HepG2 (cell line): ENCODE measurements around the gene IGBP1. TPM values are rescaled to one million over a fixed set of nuclear protein-coding genes. Genes with fewer than 3 reads are reported as not detected.

Experiments used
- HDAC1 ChIP-seq: sonication (generic); formaldehyde crosslinking; IDR thresholded peaks from 2 replicates; pipeline ENCODE4 v1.5.1; 2020; ENCODE audit warnings: mild to moderate bottlenecking, missing genetic modification reagents
- HIVEP1 ChIP-seq: sonication (generic); formaldehyde crosslinking; IDR thresholded peaks from 2 replicates; pipeline ENCODE4 v1.4.0; 2020; ENCODE audit warnings: mild to moderate bottlenecking, missing genetic modification reagents
- HNRNPLL ChIP-seq: fragments of 200-400 bp; formaldehyde crosslinking; IDR thresholded peaks from 2 replicates; pipeline ENCODE4 v1.6.1; 2017; ENCODE audit warnings: mild to moderate bottlenecking, low read depth, low read length; ENCODE audit not compliant: poor library complexity, severe bottlenecking
- SUZ12 ChIP-seq: fragments of 150-350 bp; IDR thresholded peaks from 2 replicates; pipeline ENCODE4 v1.6.1; 2014; ENCODE audit warnings: low read depth, low read length
- ZNF143 ChIP-seq: sonication (generic); formaldehyde crosslinking; IDR thresholded peaks from 2 replicates; pipeline ENCODE4 v1.4.0; 2020; ENCODE audit warnings: missing genetic modification reagents
- ZNF274 ChIP-seq: sonication (generic); formaldehyde crosslinking; IDR thresholded peaks from 2 replicates; pipeline ENCODE4 v1.5.1; 2020; ENCODE audit warnings: mild to moderate bottlenecking, missing genetic modification reagents
- ZNF33B ChIP-seq: sonication (generic); formaldehyde crosslinking; IDR thresholded peaks from 2 replicates; pipeline ENCODE4 v1.5.1; 2020; ENCODE audit warnings: mild to moderate bottlenecking, missing genetic modification reagents
- ZNF7 ChIP-seq: IDR thresholded peaks from 2 replicates; pipeline ENCODE4 v1.6.1; 2016; ENCODE audit warnings: missing biosample characterization, missing genetic modification reagents
- polyA plus RNA-seq, 8 experiments: library from polyadenylated mRNA; depleted of rRNA in 3 of 8; stranded (reverse) in 7 of 8; unstranded in 1 of 8; fragments of >200 nt; fragmentation: Illumina TruSeq in 4 of 8; extraction: Trizol in 4 of 8; gene quantifications; 2 replicates each; pipeline versions ENCODE4 v1.2.1 to v1.2.3, GENCODE V29; 2011 to 2016; ENCODE audit warnings: low read depth in 4 of 8, missing spikeins in 1 of 8, mixed read lengths in 1 of 8; ENCODE audit not compliant: insufficient read depth in 1 of 8
- total RNA-seq, 5 experiments: library from RNA; depleted of rRNA; stranded (reverse); fragments of >200 nt; fragmentation: Illumina TruSeq; extraction: Trizol; gene quantifications; 2 replicates each; pipeline ENCODE4 v1.2.3, GENCODE V29; 2016; ENCODE audit warnings: low read depth in 1 of 5
- TF ChIP-seq, protein P1 (sequence below): sonication (generic); formaldehyde crosslinking; IDR thresholded peaks from 2 replicates; pipeline ENCODE4 v1.5.1; 2020; ENCODE audit warnings: mild to moderate bottlenecking, missing genetic modification reagents, moderate library complexity
- TF ChIP-seq, protein P2 (sequence below): sonication (generic); formaldehyde crosslinking; IDR thresholded peaks from 2 replicates; pipeline ENCODE4 v1.5.0; 2020; ENCODE audit warnings: missing genetic modification reagents, mild to moderate bottlenecking, borderline replicate concordance
- TF ChIP-seq, protein P3 (sequence below), 2 experiments: sonication (generic) in 1 of 2; formaldehyde crosslinking in 1 of 2; IDR thresholded peaks; 2 replicates each; pipeline versions ENCODE4 v1.6.1 to v1.9.0; 2014 to 2022; ENCODE audit warnings: antibody characterized with exemption in 1 of 2, borderline replicate concordance in 1 of 2, inconsistent platforms in 1 of 2, low read depth in 1 of 2, missing genetic modification reagents in 1 of 2
- TF ChIP-seq, protein P4 (sequence below): sonication (generic); formaldehyde crosslinking; IDR thresholded peaks from 2 replicates; pipeline ENCODE4 v1.8.0; 2022; ENCODE audit warnings: mild to moderate bottlenecking, missing genetic modification reagents; ENCODE audit not compliant: insufficient replicate concordance
- TF ChIP-seq, protein P5 (sequence below): sonication (generic); formaldehyde crosslinking; IDR thresholded peaks from 2 replicates; pipeline ENCODE4 v1.4.0; 2020; ENCODE audit warnings: missing genetic modification reagents

IGBP1 gene
- total and polyA plus RNA-seq, 2 of the 13 experiments (the other 11 are each of a cell fraction or from before 2014, with no cell fraction given) = 59.3 to 103 TPM

DNA sequence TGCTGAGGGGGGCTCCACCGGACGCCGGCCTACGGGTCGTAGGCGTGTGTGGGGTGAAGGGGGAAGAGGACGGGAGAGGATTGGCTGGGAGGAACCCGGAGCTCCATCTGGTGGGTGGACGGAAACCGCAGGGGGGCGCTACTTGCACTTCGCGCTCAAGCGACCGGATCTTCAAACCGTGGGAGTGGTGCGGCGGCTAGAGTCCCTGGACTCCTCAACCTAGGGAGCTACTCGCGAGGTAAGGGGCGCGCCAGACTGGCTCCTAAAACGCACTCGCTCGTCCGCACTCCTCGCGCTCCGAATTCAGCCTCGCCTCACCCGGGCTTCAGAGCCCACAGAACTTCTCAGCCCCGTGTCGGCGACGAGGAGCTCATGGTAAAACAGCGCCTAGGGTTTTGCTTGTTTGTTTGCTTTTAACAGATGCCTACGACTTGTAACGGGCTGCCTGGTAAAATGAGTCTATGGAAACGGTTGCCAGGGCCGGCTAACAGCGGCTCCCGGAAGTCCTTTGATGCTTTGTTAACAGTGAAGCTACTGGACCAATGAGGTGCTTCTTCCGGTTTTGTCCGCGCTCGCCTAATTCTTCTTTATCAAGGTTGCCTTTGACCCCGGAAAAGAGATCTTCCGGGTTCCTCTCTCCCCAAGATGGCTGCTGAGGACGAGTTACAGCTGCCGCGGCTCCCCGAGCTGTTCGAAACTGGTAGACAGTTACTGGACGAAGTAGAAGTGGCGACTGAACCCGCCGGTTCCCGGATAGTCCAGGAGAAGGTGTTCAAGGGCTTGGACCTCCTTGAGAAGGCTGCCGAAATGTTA is at the start of gene IGBP1 (continued):
- TF ChIP-seq, protein P1, sequence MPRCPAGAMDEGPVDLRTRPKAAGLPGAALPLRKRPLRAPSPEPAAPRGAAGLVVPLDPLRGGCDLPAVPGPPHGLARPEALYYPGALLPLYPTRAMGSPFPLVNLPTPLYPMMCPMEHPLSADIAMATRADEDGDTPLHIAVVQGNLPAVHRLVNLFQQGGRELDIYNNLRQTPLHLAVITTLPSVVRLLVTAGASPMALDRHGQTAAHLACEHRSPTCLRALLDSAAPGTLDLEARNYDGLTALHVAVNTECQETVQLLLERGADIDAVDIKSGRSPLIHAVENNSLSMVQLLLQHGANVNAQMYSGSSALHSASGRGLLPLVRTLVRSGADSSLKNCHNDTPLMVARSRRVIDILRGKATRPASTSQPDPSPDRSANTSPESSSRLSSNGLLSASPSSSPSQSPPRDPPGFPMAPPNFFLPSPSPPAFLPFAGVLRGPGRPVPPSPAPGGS (CRISPR knock-in tag) = no peak
- TF ChIP-seq HDAC1 (CRISPR knock-in tag) (peak; percentile 55), ZNF7 (CRISPR knock-in tag) (no peak), ZNF33B (CRISPR knock-in tag) (no peak), ZNF274 (CRISPR knock-in tag) (0 out of 2 replicates have a peak, but pooled peaks have one; percentile 24), SUZ12 (no peak), ZNF143 (CRISPR knock-in tag) (no peak), HIVEP1 (CRISPR knock-in tag) (0 out of 2 replicates have a peak, but pooled peaks have one; percentile 41), HNRNPLL (peak; percentile 33)
- TF ChIP-seq, protein P2, sequence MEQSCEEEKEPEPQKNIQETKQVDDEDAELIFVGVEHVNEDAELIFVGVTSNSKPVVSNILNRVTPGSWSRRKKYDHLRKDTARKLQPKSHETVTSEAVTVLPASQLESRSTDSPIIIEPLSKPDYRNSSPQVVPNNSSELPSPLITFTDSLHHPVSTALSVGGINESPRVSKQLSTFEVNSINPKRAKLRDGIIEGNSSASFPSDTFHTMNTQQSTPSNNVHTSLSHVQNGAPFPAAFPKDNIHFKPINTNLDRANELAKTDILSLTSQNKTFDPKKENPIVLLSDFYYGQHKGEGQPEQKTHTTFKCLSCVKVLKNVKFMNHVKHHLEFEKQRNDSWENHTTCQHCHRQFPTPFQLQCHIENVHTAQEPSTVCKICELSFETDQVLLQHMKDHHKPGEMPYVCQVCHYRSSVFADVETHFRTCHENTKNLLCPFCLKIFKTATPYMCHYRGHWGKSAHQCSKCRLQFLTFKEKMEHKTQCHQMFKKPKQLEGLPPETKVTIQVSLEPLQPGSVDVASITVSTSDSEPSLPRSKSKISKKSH (CRISPR knock-in tag) = no peak
- TF ChIP-seq, protein P3, sequence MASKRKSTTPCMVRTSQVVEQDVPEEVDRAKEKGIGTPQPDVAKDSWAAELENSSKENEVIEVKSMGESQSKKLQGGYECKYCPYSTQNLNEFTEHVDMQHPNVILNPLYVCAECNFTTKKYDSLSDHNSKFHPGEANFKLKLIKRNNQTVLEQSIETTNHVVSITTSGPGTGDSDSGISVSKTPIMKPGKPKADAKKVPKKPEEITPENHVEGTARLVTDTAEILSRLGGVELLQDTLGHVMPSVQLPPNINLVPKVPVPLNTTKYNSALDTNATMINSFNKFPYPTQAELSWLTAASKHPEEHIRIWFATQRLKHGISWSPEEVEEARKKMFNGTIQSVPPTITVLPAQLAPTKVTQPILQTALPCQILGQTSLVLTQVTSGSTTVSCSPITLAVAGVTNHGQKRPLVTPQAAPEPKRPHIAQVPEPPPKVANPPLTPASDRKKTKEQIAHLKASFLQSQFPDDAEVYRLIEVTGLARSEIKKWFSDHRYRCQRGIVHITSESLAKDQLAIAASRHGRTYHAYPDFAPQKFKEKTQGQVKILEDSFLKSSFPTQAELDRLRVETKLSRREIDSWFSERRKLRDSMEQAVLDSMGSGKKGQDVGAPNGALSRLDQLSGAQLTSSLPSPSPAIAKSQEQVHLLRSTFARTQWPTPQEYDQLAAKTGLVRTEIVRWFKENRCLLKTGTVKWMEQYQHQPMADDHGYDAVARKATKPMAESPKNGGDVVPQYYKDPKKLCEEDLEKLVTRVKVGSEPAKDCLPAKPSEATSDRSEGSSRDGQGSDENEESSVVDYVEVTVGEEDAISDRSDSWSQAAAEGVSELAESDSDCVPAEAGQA (IDR thresholded peaks at IDR 0.05; ENCODE audit: low read depth) = no peak
- TF ChIP-seq, protein P3 (CRISPR knock-in tag; IDR thresholded peaks at IDR 0.05; ENCODE audit: borderline replicate concordance) = no peak
- TF ChIP-seq, protein P4, sequence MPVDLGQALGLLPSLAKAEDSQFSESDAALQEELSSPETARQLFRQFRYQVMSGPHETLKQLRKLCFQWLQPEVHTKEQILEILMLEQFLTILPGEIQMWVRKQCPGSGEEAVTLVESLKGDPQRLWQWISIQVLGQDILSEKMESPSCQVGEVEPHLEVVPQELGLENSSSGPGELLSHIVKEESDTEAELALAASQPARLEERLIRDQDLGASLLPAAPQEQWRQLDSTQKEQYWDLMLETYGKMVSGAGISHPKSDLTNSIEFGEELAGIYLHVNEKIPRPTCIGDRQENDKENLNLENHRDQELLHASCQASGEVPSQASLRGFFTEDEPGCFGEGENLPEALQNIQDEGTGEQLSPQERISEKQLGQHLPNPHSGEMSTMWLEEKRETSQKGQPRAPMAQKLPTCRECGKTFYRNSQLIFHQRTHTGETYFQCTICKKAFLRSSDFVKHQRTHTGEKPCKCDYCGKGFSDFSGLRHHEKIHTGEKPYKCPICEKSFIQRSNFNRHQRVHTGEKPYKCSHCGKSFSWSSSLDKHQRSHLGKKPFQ (CRISPR knock-in tag) = no peak
- TF ChIP-seq, protein P5, sequence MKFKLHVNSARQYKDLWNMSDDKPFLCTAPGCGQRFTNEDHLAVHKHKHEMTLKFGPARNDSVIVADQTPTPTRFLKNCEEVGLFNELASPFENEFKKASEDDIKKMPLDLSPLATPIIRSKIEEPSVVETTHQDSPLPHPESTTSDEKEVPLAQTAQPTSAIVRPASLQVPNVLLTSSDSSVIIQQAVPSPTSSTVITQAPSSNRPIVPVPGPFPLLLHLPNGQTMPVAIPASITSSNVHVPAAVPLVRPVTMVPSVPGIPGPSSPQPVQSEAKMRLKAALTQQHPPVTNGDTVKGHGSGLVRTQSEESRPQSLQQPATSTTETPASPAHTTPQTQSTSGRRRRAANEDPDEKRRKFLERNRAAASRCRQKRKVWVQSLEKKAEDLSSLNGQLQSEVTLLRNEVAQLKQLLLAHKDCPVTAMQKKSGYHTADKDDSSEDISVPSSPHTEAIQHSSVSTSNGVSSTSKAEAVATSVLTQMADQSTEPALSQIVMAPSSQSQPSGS (CRISPR knock-in tag) = 0 out of 2 replicates have a peak, but pooled peaks have one; percentile 19
